Measurements from ENCODE around the gene SRSF1.
"Not testable (repeated sequence)": the region's sequence is repeated elsewhere in the genome, so short reads cannot be mapped to it uniquely, and the experiment has no call there.

The SRSF1 gene

DNA sequence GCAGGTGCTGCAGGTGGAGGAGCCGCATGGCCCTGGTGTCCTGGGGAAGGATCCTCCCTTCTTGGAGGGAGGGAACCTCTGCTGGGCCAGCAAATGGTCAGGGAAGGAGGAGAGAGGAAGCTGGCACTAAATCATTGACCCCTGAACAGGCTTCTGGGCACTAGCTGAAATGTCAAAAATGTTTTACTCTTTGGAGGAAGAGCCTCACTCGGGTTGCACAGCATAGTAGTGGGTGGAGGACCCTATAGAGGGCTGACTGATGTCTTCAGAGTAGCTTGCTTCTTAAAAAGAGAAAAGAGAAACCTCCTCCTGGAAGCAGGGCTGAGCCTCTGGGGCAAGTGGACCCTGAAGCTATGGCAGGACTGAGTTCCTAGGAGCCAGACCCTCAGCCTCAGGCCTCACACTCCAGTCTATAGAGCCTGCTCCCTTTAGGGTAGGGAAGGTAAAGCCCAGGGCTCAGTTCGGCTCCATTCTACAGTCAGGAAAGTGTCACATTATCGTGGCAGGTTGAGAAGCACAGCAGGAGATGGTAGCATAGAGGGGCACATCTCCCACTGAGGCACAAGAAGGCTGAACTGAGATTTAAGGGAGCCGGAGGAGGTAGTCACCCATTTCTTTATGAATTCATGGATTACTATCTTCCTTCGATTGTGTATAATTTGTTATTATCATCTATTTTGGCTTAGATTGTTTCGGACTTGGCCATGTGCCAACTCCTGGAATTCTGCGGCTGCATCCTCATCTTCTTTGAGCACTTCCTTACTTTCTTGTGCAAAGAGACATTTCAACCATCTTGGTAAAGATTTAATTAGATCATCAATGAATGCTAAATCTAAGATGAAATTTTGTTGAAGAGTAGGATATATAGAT, 44.5 kb downstream of the SRSF1 start:
- FAIRE-seq: no peak
- no peak for TF ChIP-seq TAF1 (IDR thresholded peaks at IDR 0.05; ENCODE audit: low read depth, low read length)
- no peak for TF ChIP-seq POLR2A (IDR thresholded peaks at IDR 0.05; ENCODE audit: low read depth, low read length)
- no peak for DNase-seq (ENCODE audit: insufficient read length, low spot score)

DNA sequence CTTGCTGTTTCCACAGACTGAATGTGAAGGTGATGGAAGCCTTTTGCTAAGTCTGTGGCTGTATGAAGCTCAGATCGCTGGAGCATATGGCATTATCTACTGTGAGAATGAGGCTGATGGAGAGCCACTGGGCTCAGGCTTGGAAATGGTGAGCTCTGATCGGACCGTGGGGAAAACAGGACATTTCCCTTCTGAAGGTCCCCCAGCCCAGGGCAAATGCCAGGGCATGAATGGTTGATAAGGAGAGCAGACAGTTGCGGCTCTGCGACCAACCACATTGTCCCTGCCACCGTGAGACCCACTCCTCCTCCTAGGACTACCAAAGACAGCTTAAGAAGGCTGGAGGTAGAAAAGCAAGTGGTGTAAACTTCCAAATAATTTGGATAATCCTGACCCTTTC, 47.1 kb downstream of the SRSF1 start:
- no peak for FAIRE-seq
- no peak for TF ChIP-seq TAF1 (IDR thresholded peaks at IDR 0.05; ENCODE audit: low read depth, low read length)
- TF ChIP-seq SPI1 (IDR thresholded peaks at IDR 0.05; ENCODE audit: low read depth, low read length): no peak
- TF ChIP-seq POLR2AphosphoS5 (IDR thresholded peaks at IDR 0.05; ENCODE audit: low read depth, low read length): no peak
- no peak for TF ChIP-seq POLR2A (IDR thresholded peaks at IDR 0.05; ENCODE audit: low read depth, low read length)
- TF ChIP-seq PAX5 (IDR thresholded peaks at IDR 0.05; ENCODE audit: insufficient read depth, low read length, severe bottlenecking): no peak
- no peak for TF ChIP-seq POU2F2 (IDR thresholded peaks at IDR 0.05; ENCODE audit: low read depth, low read length)
- DNase-seq (ENCODE audit: insufficient read length, low spot score): no peak

- FAIRE-seq; DNase-seq (ENCODE audit: insufficient read length, low spot score): not testable (repeated sequence)
Measured at GRCh38 chr17:57958391-57958790, 48.7 kb downstream of the SRSF1 start.

DNA sequence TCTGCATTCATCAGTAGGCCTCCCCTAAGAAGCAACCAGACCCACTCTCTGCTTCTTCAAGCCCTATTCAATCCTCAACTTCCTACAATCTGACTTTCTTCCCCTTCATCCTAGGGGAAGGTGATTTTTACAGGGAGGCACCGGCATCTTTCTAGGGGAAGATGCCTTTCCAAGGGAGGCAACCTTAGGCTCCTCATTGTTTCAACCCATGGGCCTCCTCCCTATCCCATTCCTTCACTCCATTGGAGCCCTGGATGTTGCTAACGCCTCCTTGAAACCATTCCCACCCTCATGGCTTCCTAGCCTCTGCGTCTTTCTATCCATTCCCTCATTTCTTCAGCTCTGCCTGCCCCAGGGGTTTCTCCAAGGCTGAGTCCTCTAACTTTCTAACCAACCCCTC, 49.2 kb downstream of the SRSF1 start:
- DNase-seq (ENCODE audit: insufficient read length, low spot score) (no peak), FAIRE-seq (no peak)
- TF ChIP-seq POLR2A (IDR thresholded peaks at IDR 0.05; ENCODE audit: low read depth, low read length): no peak
- TF ChIP-seq SPI1 (IDR thresholded peaks at IDR 0.05; ENCODE audit: low read depth, low read length): no peak
- TF ChIP-seq TAF1 (IDR thresholded peaks at IDR 0.05; ENCODE audit: low read depth, low read length): no peak
- no peak for TF ChIP-seq POLR2AphosphoS5 (IDR thresholded peaks at IDR 0.05; ENCODE audit: low read depth, low read length)
- no peak for TF ChIP-seq POU2F2 (IDR thresholded peaks at IDR 0.05; ENCODE audit: low read depth, low read length)
- no peak for TF ChIP-seq PAX5 (IDR thresholded peaks at IDR 0.05; ENCODE audit: insufficient read depth, low read length, severe bottlenecking)

DNA sequence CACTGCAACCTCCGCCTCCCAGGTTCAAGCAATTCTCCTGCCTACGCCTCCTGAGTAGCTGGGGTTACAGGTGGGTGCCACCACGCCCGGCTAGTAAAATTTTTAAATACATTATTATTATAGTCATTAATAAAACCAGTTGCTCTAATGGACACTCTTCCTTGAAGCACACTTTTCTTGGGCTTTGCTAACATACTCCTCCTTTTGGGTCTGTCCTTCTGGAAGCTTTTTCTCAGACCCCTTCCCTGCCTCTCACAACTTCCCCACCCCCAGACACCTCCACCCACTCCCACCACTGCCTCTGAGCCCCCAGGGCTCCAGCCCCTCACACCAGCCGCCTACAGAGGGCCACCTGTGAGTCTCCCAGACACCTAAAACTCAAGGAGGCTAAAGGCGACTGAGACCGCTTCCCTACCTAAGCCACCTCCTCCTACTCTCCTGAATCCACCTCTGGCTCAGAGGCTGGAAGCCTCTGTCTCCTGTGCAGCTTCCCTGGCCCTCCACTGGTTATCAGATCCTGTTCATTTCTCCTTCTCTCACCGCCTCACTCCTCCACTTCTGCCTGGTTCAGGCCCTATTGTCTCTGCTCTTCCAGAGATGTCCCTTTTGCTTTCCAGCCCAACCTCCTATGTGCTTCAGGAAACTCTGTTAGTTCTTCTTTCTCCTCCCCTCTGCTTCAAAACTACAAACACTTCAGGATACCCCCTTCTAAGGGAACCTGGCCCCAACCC, 49.8 kb downstream of the SRSF1 start:
- FAIRE-seq: no peak
- no peak for DNase-seq (ENCODE audit: insufficient read length, low spot score)
- TF ChIP-seq POLR2A (IDR thresholded peaks at IDR 0.05; ENCODE audit: low read depth, low read length) (no peak), TAF1 (IDR thresholded peaks at IDR 0.05; ENCODE audit: low read depth, low read length) (no peak), POLR2AphosphoS5 (IDR thresholded peaks at IDR 0.05; ENCODE audit: low read depth, low read length) (no peak), SPI1 (IDR thresholded peaks at IDR 0.05; ENCODE audit: low read depth, low read length) (no peak), PAX5 (IDR thresholded peaks at IDR 0.05; ENCODE audit: insufficient read depth, low read length, severe bottlenecking) (no peak), POU2F2 (IDR thresholded peaks at IDR 0.05; ENCODE audit: low read depth, low read length) (no peak)

DNA sequence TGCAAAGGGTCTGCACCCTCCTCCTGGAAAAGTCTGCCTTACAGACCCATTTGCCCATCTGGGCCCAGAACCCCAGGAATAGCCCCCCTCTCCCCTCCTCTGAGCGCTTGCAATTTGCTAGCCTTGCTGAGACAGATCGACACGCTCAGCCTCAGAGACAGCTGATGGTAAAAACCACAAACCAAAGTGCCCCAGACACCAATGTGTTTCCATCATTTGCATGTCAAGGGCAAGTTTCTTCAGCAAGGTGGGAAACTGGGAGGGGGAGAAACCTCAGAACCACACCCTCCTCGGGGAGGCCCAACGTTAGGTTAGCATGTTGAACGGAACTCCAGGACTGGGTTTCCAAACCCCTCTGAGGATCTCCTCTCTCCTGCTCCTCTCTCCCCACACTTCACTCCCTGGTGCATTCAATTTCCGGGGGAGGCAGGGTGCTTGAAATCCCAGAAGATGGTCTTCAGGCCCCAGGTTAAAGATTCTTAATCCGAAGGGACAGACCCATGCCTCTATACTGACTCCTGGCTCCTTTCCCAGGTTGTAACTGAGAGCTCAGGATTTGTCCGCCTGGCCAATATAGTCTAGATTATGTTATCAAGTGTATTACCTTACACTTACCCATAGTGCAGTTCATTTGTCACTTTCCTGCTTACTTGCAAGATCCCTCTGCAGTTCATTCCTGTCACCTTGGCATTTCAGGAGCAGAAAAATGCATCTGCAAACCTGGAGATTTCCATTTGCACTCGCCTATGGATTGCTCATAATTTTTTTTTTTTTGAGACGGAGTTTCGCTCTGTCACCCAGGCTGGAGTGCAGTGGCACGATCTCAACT, 50.5 kb downstream of the SRSF1 start:
- peak; percentile 90 for FAIRE-seq
- no peak for TF ChIP-seq POLR2A (IDR thresholded peaks at IDR 0.05; ENCODE audit: low read depth, low read length)
- peak; percentile 95 for TF ChIP-seq POU2F2 (IDR thresholded peaks at IDR 0.05; ENCODE audit: low read depth, low read length)
- DNase-seq (ENCODE audit: insufficient read length, low spot score): peak; percentile 53

GRCh38 chr17:57955183-57955931, 51.7 kb downstream of the SRSF1 start, which contains the start of gene CUEDC1:
TSS of gene CUEDC1 (minus strand) at chr17:57955412. CDS start at chr17:57885564, 69,848 bp downstream.
- TF ChIP-seq TAF1 (IDR thresholded peaks at IDR 0.05; ENCODE audit: low read depth, low read length) (no peak), POLR2A (IDR thresholded peaks at IDR 0.05; ENCODE audit: low read depth, low read length) (no peak), PAX5 (IDR thresholded peaks at IDR 0.05; ENCODE audit: insufficient read depth, low read length, severe bottlenecking) (no peak), SPI1 (IDR thresholded peaks at IDR 0.05; ENCODE audit: low read depth, low read length) (no peak), POU2F2 (IDR thresholded peaks at IDR 0.05; ENCODE audit: low read depth, low read length) (no peak), POLR2AphosphoS5 (IDR thresholded peaks at IDR 0.05; ENCODE audit: low read depth, low read length) (no peak)
- FAIRE-seq (peak; percentile 77), DNase-seq (ENCODE audit: insufficient read length, low spot score) (peak; percentile 68)

- TF ChIP-seq POU2F2 (IDR thresholded peaks at IDR 0.05; ENCODE audit: low read depth, low read length): no peak
- no peak for TF ChIP-seq POLR2AphosphoS5 (IDR thresholded peaks at IDR 0.05; ENCODE audit: low read depth, low read length)
- no peak for TF ChIP-seq TAF1 (IDR thresholded peaks at IDR 0.05; ENCODE audit: low read depth, low read length)
- TF ChIP-seq PAX5 (IDR thresholded peaks at IDR 0.05; ENCODE audit: insufficient read depth, low read length, severe bottlenecking): no peak
- TF ChIP-seq POLR2A (IDR thresholded peaks at IDR 0.05; ENCODE audit: low read depth, low read length): no peak
- no peak for TF ChIP-seq SPI1 (IDR thresholded peaks at IDR 0.05; ENCODE audit: low read depth, low read length)
- no peak for DNase-seq (ENCODE audit: insufficient read length, low spot score)
- FAIRE-seq: no peak
Measured at GRCh38 chr17:57954397-57955182, 52.5 kb downstream of the SRSF1 start.
